IMR-90 (cell line): Measurements from ENCODE around the gene DHRS3. TPM values are rescaled to one million over a fixed set of nuclear protein-coding genes. Genes with fewer than 3 reads are reported as not detected.

Experiments
- ATAC-seq: fragments of 200-7000 bp; cut with Tn5 transposase; 2 replicates; pipeline ENCODE4 v1.9.1; 2020; ENCODE audit warnings: low read depth, mild to moderate bottlenecking, moderate library complexity
- BruUV-seq: library from RNA; stranded (reverse); fragments of 400-500 nt; replicated peaks from 2 replicates; lab custom pipeline; 2021; lab: Mats Ljungman, UMichigan
- CTCF ChIA-PET: fragments of 300-600 bp; formaldehyde crosslinking; extraction: SDS; loops from one replicate; lab custom pipeline; 2021; ENCODE audit warnings: antibody characterized with exemption; lab: Yijun Ruan, JAX
- POLR2A ChIA-PET: fragments of 300-600 bp; sonication (Branson Sonifier 250); formaldehyde crosslinking; loops from one replicate; lab custom pipeline; 2022; ENCODE audit warnings: antibody characterized with exemption; ENCODE audit not compliant: unreplicated experiment; lab: Charles Lee
- DNase-seq: peaks from one replicate; pipeline ENCODE4 v3.0.0; 2013
- H2AFZ ChIP-seq: replicated peaks from 2 replicates; pipeline ENCODE3; 2013; ENCODE audit warnings: low read length, mild to moderate bottlenecking; ENCODE audit not compliant: poor library complexity
- H2AK5ac ChIP-seq: 2 replicates; pipeline ENCODE4 v1.6.1; 2013; ENCODE audit warnings: low read depth, low read length, inconsistent platforms
- H2AK9ac ChIP-seq: replicated peaks from 2 replicates; pipeline ENCODE3; 2013; ENCODE audit warnings: mild to moderate bottlenecking, low read depth, low read length, moderate library complexity; ENCODE audit not compliant: poor library complexity
- H2BK120ac ChIP-seq: 2 replicates; pipeline ENCODE4 v1.6.1; 2013; ENCODE audit warnings: low read depth, low read length, inconsistent platforms
- H2BK15ac ChIP-seq: 3 replicates; pipeline ENCODE4 v1.6.1; 2013; ENCODE audit warnings: low read depth, low read length, inconsistent platforms
- H2BK20ac ChIP-seq: 2 replicates; pipeline ENCODE4 v1.6.1; 2013; ENCODE audit warnings: low read depth, mild to moderate bottlenecking, inconsistent platforms, low read length, moderate library complexity
- H2BK5ac ChIP-seq: 2 replicates; pipeline ENCODE4 v1.6.1; 2013; ENCODE audit warnings: mild to moderate bottlenecking, low read depth, low read length, inconsistent platforms; ENCODE audit not compliant: poor library complexity, severe bottlenecking
- H3K14ac ChIP-seq: replicated peaks from 2 replicates; pipeline ENCODE4 v1.6.1; 2013; ENCODE audit warnings: low read depth, low read length, inconsistent platforms
- H3K18ac ChIP-seq: 2 replicates; pipeline ENCODE4 v1.6.1; 2013; ENCODE audit warnings: low read depth, low read length, control low read depth
- H3K23ac ChIP-seq: 2 replicates; pipeline ENCODE4 v1.6.1; 2013; ENCODE audit warnings: low read depth, low read length, inconsistent platforms
- H3K27ac ChIP-seq: 2 replicates; pipeline ENCODE4 v1.5.1; 2013; ENCODE audit warnings: mild to moderate bottlenecking, control low read depth, low read length; ENCODE audit not compliant: insufficient read depth
- H3K27me3 ChIP-seq: 2 replicates; pipeline ENCODE4 v1.6.1; 2013; ENCODE audit warnings: low read length; ENCODE audit not compliant: control insufficient read depth, insufficient read depth
- H3K36me3 ChIP-seq: 2 replicates; pipeline ENCODE4 v1.6.1; 2013; ENCODE audit warnings: low read length, mixed read lengths; ENCODE audit not compliant: control insufficient read depth, insufficient read depth
- H3K4ac ChIP-seq: 2 replicates; pipeline ENCODE4 v1.6.1; 2013; ENCODE audit warnings: low read depth, low read length, inconsistent platforms
- H3K4me1 ChIP-seq: 2 replicates; pipeline ENCODE4 v1.6.1; 2013; ENCODE audit warnings: low read length, mixed read lengths; ENCODE audit not compliant: control insufficient read depth, insufficient read depth
- H3K4me2 ChIP-seq: 2 replicates; pipeline ENCODE4 v1.6.1; 2013; ENCODE audit warnings: low read depth, mild to moderate bottlenecking, control low read depth, low read length, moderate library complexity
- H3K4me3 ChIP-seq: 2 replicates; pipeline ENCODE4 v1.5.1; 2013; ENCODE audit warnings: low read depth, mild to moderate bottlenecking, control low read depth, low read length, moderate library complexity; ENCODE audit not compliant: insufficient read depth
- H3K56ac ChIP-seq: 2 replicates; pipeline ENCODE4 v1.6.1; 2013; ENCODE audit warnings: low read length, inconsistent platforms; ENCODE audit not compliant: insufficient read depth; ENCODE audit errors: extremely low read depth
- H3K79me1 ChIP-seq, 2 experiments: 2 replicates each; pipeline ENCODE4 v1.6.1; 2013; ENCODE audit warnings: low read length in 2 of 2, inconsistent platforms in 1 of 2, low read depth in 1 of 2
- H3K9ac ChIP-seq: 2 replicates; pipeline ENCODE4 v1.6.1; 2013; ENCODE audit warnings: low read depth, low read length, control low read depth
- H3K9me1 ChIP-seq: 2 replicates; pipeline ENCODE4 v1.6.1; 2013; ENCODE audit warnings: low read length, inconsistent platforms; ENCODE audit not compliant: insufficient read depth
- H3K9me3 ChIP-seq: 2 replicates; pipeline ENCODE4 v1.6.1; 2013; ENCODE audit warnings: low read length; ENCODE audit not compliant: control insufficient read depth, insufficient read depth
- H4K20me1 ChIP-seq: 2 replicates; pipeline ENCODE4 v1.6.1; 2013; ENCODE audit warnings: low read length, inconsistent platforms; ENCODE audit not compliant: insufficient read depth
- H4K5ac ChIP-seq: 2 replicates; pipeline ENCODE4 v1.6.1; 2013; ENCODE audit warnings: mild to moderate bottlenecking, low read depth, low read length, control low read depth
- H4K8ac ChIP-seq, 2 experiments: 2 replicates each; pipeline ENCODE4 v1.6.1; 2013; ENCODE audit warnings: low read depth in 2 of 2, low read length in 2 of 2, control low read depth in 1 of 2, inconsistent platforms in 1 of 2
- H4K91ac ChIP-seq: 2 replicates; pipeline ENCODE4 v1.6.1; 2013; ENCODE audit warnings: low read depth, low read length, inconsistent platforms; ENCODE audit not compliant: insufficient read depth
- BHLHE40 ChIP-seq: fragments of 150-350 bp; IDR thresholded peaks from 2 replicates; pipeline ENCODE4 v1.6.1; 2016; ENCODE audit warnings: mild to moderate bottlenecking, low read depth, low read length
- CEBPB ChIP-seq: IDR thresholded peaks from 2 replicates; pipeline ENCODE4 v1.6.1; 2012; ENCODE audit warnings: low read depth, low read length, improper control_type of control experiment
- CHD1 ChIP-seq: IDR thresholded peaks from 2 replicates; pipeline ENCODE4 v1.6.1; 2012; ENCODE audit warnings: low read depth, low read length, improper control_type of control experiment
- FOS ChIP-seq: fragments of 150-350 bp; IDR thresholded peaks from 2 replicates; pipeline ENCODE4 v1.6.1; 2016; ENCODE audit warnings: low read depth, low read length
- MAZ ChIP-seq: IDR thresholded peaks from 2 replicates; pipeline ENCODE4 v1.6.1; 2012; ENCODE audit warnings: low read depth, mild to moderate bottlenecking, low read length, improper control_type of control experiment, moderate library complexity, borderline replicate concordance
- NFE2L2 ChIP-seq: fragments of 150-350 bp; IDR thresholded peaks from 2 replicates; pipeline ENCODE4 v1.6.1; 2016; ENCODE audit warnings: low read depth, mild to moderate bottlenecking, low read length
- RAD21 ChIP-seq: IDR thresholded peaks from 2 replicates; pipeline ENCODE4 v1.6.1; 2012; ENCODE audit warnings: low read length, improper control_type of control experiment
- WGBS, 2 experiments: methylation state at CpG; one replicate each; pipeline versions ENCODE4 v1.1.5 to v1.1.7; 2013; ENCODE audit warnings: missing lambda C conversion rate in 2 of 2; ENCODE audit not compliant: insufficient read length in 1 of 2; ENCODE audit errors: extremely low coverage in 2 of 2; 5-methylcytosine and 5-hydroxymethylcytosine counted together
- dilution Hi-C: fragments of 300-500 bp; cut with HindIII; formaldehyde crosslinking; loops from one replicate; pipeline ENCODE4 v1.14.3; 2018; ENCODE audit warnings: low sequenced_read_pairs; ENCODE audit not compliant: unreplicated experiment
- in situ Hi-C: fragments of 300-500 bp; cut with MboI; formaldehyde crosslinking; loops from 3 replicates; pipeline ENCODE4 v1.14.3; 2019; ENCODE audit warnings: low sequenced_read_pairs, inconsistent platforms, mixed read lengths
- intact Hi-C: fragments of 100-400 bp; cut with micrococcal nuclease; formaldehyde crosslinking; loops from 2 replicates; pipeline ENCODE4 v1.10.0; 2022
- polyA plus RNA-seq, 3 experiments: library from polyadenylated mRNA; depleted of rRNA; stranded (reverse); fragments of >200 nt; gene quantifications; 2 replicates each; pipeline ENCODE4 v1.2.3, GENCODE V29; 2012; ENCODE audit warnings: low replicate concordance in 1 of 3
- total RNA-seq: library from RNA; depleted of rRNA; stranded (reverse); fragments of >200 nt; gene quantifications from 2 replicates; pipeline ENCODE4 v1.2.3, GENCODE V29; 2012

DHRS3 gene
- total and polyA plus RNA-seq, 2 of the 4 experiments (the other 2 are of a cell fraction): 11.2 to 14.5 TPM

GRCh38 chr1:12604986-12605385 lies 13.0 kb downstream of the DHRS3 start:
- no TSS peak for BruUV-seq
- Histone ChIP-seq H4K8ac (no peak overlapping the region), H3K4ac (peak overlapping the region; percentile 68; the same call in 1 of the 2 replicates), H4K5ac (no peak overlapping the region), H3K36me3 (0 out of 2 replicates have a peak, but pooled peaks cover 4% of the 10 kb centered on the region), H3K27me3 (no peaks in the 10 kb centered on the region), H3K9me1 (peaks cover 15% of the 10 kb centered on the region), H3K18ac (no peak overlapping the region), H2AK9ac (no peak overlapping the region), H3K79me1 (peaks cover 11 to 28% of the 10 kb centered on the region in 2 experiments; a peak in 3 of 4 replicates), H2BK5ac (no peak overlapping the region), H4K20me1 (peaks cover 9% of the 10 kb centered on the region; the same call in 1 of the 2 replicates), H2BK20ac (peak overlapping the region; percentile 74; the same call in 1 of the 2 replicates), H2AFZ (no peak overlapping the region), H3K9me3 (no peaks in the 10 kb centered on the region), H3K56ac (no peak overlapping the region), H4K91ac (no peak overlapping the region), H3K9ac (no peak overlapping the region), H3K4me1 (peaks cover 31% of the 10 kb centered on the region), H2BK120ac (no peak overlapping the region), H2BK15ac (peak overlapping the region; percentile 52; the same call in 1 of the 3 replicates), H3K23ac (no peak overlapping the region), H3K4me2 (no peak overlapping the region), H3K27ac (no peak overlapping the region), H2AK5ac (peak overlapping the region; percentile 73; the same call in 1 of the 2 replicates), H3K14ac (peak overlapping the region; percentile 80; the same call in 1 of the 2 replicates), H3K4me3 (no peak overlapping the region)
- intact Hi-C loops: loop anchor here (1.0 kb wide), 1 partner anchor 11 kb away; no protein-coding TSS in a partner anchor
- dilution Hi-C loops: no loop called here
- POLR2A ChIA-PET: interaction anchor here (1.1 kb wide), 1 partner anchor 13 kb away, joined by 4 read pairs; the partner anchor contains the start of gene DHRS3
- in situ Hi-C loops: loop anchor here (25.0 kb wide), 1 partner anchor 193 kb away; no protein-coding TSS in a partner anchor
- DNase-seq (no peak), ATAC-seq (no peak)
- TF ChIP-seq NFE2L2 (no peak), MAZ (no peak), CHD1 (no peak), CEBPB (no peak), FOS (no peak), BHLHE40 (no peak), RAD21 (no peak)
- WGBS, 2 experiments: no CpG with 5 or more reads among the region's 9 CpGs
- CTCF ChIA-PET: interaction anchor here (0.8 kb wide), 1 partner anchor 282 kb away, joined by 3 read pairs; no protein-coding TSS in a partner anchor
